Loucy (cell line): ENCODE measurements around the gene ACTC1.

Experiments
- H2AFZ ChIP-seq: fragments of 200-600 bp; sonication (generic); 2 replicates; pipeline ENCODE4 v1.6.0; 2016; ENCODE audit warnings: antibody characterized with exemption, mild to moderate bottlenecking, low read length, moderate library complexity
- H3F3A ChIP-seq: fragments of 200-600 bp; 2 replicates; pipeline ENCODE4 v1.6.0; 2016; ENCODE audit warnings: antibody characterized with exemption, low read depth, mild to moderate bottlenecking
- H3K27me3 ChIP-seq: fragments of 200-600 bp; sonication (generic); 2 replicates; pipeline ENCODE4 v1.6.1; 2014; ENCODE audit warnings: low read length, mild to moderate bottlenecking; ENCODE audit not compliant: insufficient read depth, poor library complexity, severe bottlenecking
- H3K36me3 ChIP-seq: fragments of 200-600 bp; sonication (generic); 2 replicates; pipeline ENCODE4 v1.6.1; 2016; ENCODE audit warnings: low read length; ENCODE audit not compliant: insufficient read depth
- H3K4me1 ChIP-seq: fragments of 200-600 bp; sonication (generic); 2 replicates; pipeline ENCODE4 v1.5.1; 2014; ENCODE audit warnings: low read length, mild to moderate bottlenecking; ENCODE audit not compliant: insufficient read depth, poor library complexity, severe bottlenecking
- H3K4me2 ChIP-seq: fragments of 200-600 bp; sonication (generic); 2 replicates; pipeline ENCODE4 v1.6.0; 2014; ENCODE audit warnings: antibody characterized with exemption, low read length, low read depth, mild to moderate bottlenecking; ENCODE audit not compliant: poor library complexity, severe bottlenecking
- H3K4me3 ChIP-seq: fragments of 200-600 bp; sonication (generic); 2 replicates; pipeline ENCODE4 v1.5.1; 2014; ENCODE audit warnings: low read length, mild to moderate bottlenecking, mixed read lengths; ENCODE audit not compliant: poor library complexity, severe bottlenecking
- H3K79me2 ChIP-seq: fragments of 200-600 bp; sonication (generic); 2 replicates; pipeline ENCODE4 v1.6.1; 2014; ENCODE audit warnings: low read length; ENCODE audit not compliant: insufficient read depth
- H3K9ac ChIP-seq: fragments of 200-600 bp; sonication (generic); 2 replicates; pipeline ENCODE4 v1.6.0; 2014; ENCODE audit warnings: mild to moderate bottlenecking, low read depth, low read length, moderate library complexity; ENCODE audit not compliant: poor library complexity, severe bottlenecking
- H3K9me2 ChIP-seq: fragments of 200-600 bp; sonication (generic); replicated peaks from 2 replicates; pipeline ENCODE4 v1.6.1; 2016; ENCODE audit warnings: low read depth, low read length, mixed read lengths
- H3K9me3 ChIP-seq: fragments of 200-600 bp; sonication (generic); 2 replicates; pipeline ENCODE4 v1.6.1; 2014; ENCODE audit warnings: mild to moderate bottlenecking, antibody characterized with exemption, low read length, low read depth; ENCODE audit not compliant: insufficient read depth
- H4K20me1 ChIP-seq: fragments of 200-600 bp; sonication (generic); 2 replicates; pipeline ENCODE4 v1.6.0; 2014; ENCODE audit warnings: antibody characterized with exemption, low read length, mild to moderate bottlenecking; ENCODE audit not compliant: insufficient read depth, poor library complexity, severe bottlenecking
- EZH2phosphoT487 ChIP-seq: fragments of 200-600 bp; IDR thresholded peaks from 2 replicates; pipeline ENCODE4 v1.6.1; 2018; ENCODE audit warnings: antibody characterized with exemption, mild to moderate bottlenecking, moderate library complexity, borderline replicate concordance
- TF ChIP-seq, protein P1 (sequence below): fragments of 200-600 bp; sonication (generic); conservative IDR thresholded peaks from 2 replicates; pipeline ENCODE4 v1.5.1; 2014; ENCODE audit warnings: mild to moderate bottlenecking, antibody characterized with exemption, low read length

ACTC1 gene

DNA sequence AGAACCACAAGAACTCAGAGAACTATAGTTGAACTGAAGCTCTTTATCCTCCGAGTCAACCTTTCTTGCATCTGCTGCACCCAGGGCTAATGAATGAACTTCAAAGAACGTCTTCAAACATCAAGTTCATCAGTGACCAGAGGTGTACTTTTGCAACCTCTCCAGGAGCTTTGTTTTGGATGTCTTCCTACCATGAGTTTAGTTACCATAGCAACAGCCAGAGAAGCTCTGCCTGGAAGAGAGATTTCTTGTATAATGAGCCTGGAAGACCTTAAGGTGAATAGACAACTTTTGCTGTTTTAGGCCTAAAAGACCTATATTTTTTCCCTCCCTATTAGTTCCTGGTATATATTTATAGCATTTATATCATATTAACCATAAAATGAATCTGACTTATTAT, 9.1 kb downstream of the ACTC1 start:
- Histone ChIP-seq H3K4me2 (no peak overlapping the region), H4K20me1 (no peaks in the 10 kb centered on the region), H3K9me3 (no peaks in the 10 kb centered on the region), H3K27me3 (no peaks in the 10 kb centered on the region), H3K9ac (no peak overlapping the region), H3K36me3 (no peaks in the 10 kb centered on the region), H2AFZ (no peak overlapping the region), H3K4me1 (no peaks in the 10 kb centered on the region), H3F3A (no peaks in the 10 kb centered on the region), H3K9me2 (0 out of 2 replicates have a peak, but pooled peaks cover 6% of the 10 kb centered on the region), H3K79me2 (no peaks in the 10 kb centered on the region), H3K4me3 (no peak overlapping the region)
- TF ChIP-seq, protein P1, sequence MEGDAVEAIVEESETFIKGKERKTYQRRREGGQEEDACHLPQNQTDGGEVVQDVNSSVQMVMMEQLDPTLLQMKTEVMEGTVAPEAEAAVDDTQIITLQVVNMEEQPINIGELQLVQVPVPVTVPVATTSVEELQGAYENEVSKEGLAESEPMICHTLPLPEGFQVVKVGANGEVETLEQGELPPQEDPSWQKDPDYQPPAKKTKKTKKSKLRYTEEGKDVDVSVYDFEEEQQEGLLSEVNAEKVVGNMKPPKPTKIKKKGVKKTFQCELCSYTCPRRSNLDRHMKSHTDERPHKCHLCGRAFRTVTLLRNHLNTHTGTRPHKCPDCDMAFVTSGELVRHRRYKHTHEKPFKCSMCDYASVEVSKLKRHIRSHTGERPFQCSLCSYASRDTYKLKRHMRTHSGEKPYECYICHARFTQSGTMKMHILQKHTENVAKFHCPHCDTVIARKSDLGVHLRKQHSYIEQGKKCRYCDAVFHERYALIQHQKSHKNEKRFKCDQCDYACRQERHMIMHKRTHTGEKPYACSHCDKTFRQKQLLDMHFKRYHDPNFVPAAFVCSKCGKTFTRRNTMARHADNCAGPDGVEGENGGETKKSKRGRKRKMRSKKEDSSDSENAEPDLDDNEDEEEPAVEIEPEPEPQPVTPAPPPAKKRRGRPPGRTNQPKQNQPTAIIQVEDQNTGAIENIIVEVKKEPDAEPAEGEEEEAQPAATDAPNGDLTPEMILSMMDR, result no peak
- TF ChIP-seq EZH2phosphoT487, result no peak

- Histone ChIP-seq H3K9me2 (0 out of 2 replicates have a peak, but pooled peaks cover 6% of the 10 kb centered on the region), H3K27me3 (no peaks in the 10 kb centered on the region), H3K4me3 (no peak overlapping the region), H2AFZ (no peak overlapping the region), H3K9ac (no peak overlapping the region), H3K4me1 (no peaks in the 10 kb centered on the region), H3F3A (no peaks in the 10 kb centered on the region), H3K9me3 (no peaks in the 10 kb centered on the region), H3K79me2 (no peaks in the 10 kb centered on the region), H3K4me2 (no peak overlapping the region), H4K20me1 (no peaks in the 10 kb centered on the region), H3K36me3 (no peaks in the 10 kb centered on the region)
- TF ChIP-seq, protein P1, result no peak
Measured at GRCh38 chr15:34783991-34784390, 11.4 kb downstream of the ACTC1 start.

DNA sequence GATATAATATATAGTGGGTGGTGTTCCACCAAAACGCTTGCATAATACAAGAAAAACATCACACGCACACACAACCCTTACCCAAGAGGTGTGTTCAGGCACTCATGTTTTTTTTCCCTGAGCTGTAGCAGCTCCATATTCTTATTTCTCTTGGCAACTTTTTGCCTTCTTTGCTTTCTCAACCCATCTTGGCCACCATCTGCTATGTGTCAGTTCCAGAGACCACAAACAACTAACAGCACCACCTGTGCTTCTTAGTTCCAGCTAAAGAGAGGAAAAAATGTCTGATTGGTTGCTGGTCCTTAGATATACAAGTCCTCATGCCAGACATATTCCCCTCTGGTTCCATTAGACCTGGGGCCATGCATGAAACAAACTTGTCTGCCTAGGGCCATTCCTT, 11.9 kb downstream of the ACTC1 start:
- no peaks in the 10 kb centered on the region for H4K20me1 ChIP-seq
- H2AFZ ChIP-seq, result no peak overlapping the region
- no peaks in the 10 kb centered on the region for H3K36me3 ChIP-seq
- H3K79me2 ChIP-seq, result no peaks in the 10 kb centered on the region
- H3F3A ChIP-seq, result no peaks in the 10 kb centered on the region
- TF ChIP-seq EZH2phosphoT487, result no peak
- TF ChIP-seq, protein P1, result no peak
- H3K9me3 ChIP-seq, result no peaks in the 10 kb centered on the region
- 0 out of 2 replicates have a peak, but pooled peaks cover 6% of the 10 kb centered on the region for H3K9me2 ChIP-seq
- H3K4me3 ChIP-seq, result no peak overlapping the region
- no peak overlapping the region for H3K4me2 ChIP-seq
- H3K9ac ChIP-seq, result no peak overlapping the region
- no peaks in the 10 kb centered on the region for H3K4me1 ChIP-seq
- no peaks in the 10 kb centered on the region for H3K27me3 ChIP-seq
